Skeletal muscle satellite cell (primary cell): ENCODE results near the gene TMEM158.

Source experiments
- H3K27me3 ChIP-seq: 2 replicates; pipeline ENCODE4 v1.7.0; 2013; ENCODE audit warnings: low read length; ENCODE audit not compliant: control insufficient read depth, insufficient read depth
- H3K36me3 ChIP-seq: 2 replicates; pipeline ENCODE4 v1.7.0; 2013; ENCODE audit warnings: mild to moderate bottlenecking, control low read depth, low read length; ENCODE audit not compliant: insufficient read depth
- H3K4me1 ChIP-seq: 2 replicates; pipeline ENCODE4 v1.7.0; 2013; ENCODE audit warnings: low read length; ENCODE audit not compliant: control insufficient read depth, insufficient read depth
- H3K4me2 ChIP-seq: 2 replicates; pipeline ENCODE4 v1.7.0; 2013; ENCODE audit warnings: mild to moderate bottlenecking, low read length
- H3K4me3 ChIP-seq: 2 replicates; pipeline ENCODE4 v1.7.0; 2013; ENCODE audit warnings: low read length
- H3K9ac ChIP-seq: 2 replicates; pipeline ENCODE4 v1.7.0; 2013; ENCODE audit warnings: mild to moderate bottlenecking, low read depth, low read length, moderate library complexity
- H3K9me3 ChIP-seq: replicated peaks from 2 replicates; pipeline ENCODE4 v1.7.0; 2013; ENCODE audit warnings: mild to moderate bottlenecking, control low read depth, low read length

The TMEM158 gene

DNA sequence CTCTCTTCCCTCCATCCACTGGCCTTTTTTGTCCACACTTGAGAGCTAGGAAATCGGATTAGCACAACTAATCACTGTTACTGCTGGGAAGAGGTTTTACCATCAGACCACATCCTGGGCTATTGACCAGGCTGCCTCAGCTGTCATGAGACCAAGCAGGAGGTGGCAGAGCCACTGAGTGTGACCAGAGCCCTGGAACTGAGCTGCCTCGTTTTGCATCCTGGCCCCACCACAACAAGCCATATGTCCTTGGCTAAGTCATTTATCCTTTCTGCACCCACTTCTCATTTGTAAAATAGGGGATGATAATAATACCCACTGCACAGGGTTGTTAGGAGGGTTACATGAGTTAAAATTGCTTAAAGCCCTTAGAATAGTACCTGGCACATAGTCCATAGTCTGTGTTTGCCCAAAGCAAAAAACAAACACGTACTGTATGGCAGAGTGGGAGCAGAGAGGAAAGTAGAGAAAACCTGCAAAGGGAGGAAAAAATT is 34.1 kb downstream of the TMEM158 start:
- H3K4me3 ChIP-seq, result no peak overlapping the region
- H3K27me3 ChIP-seq, result peaks cover 2% of the 10 kb centered on the region
- no peak overlapping the region for H3K9ac ChIP-seq
- no peaks in the 10 kb centered on the region for H3K36me3 ChIP-seq
- no peaks in the 10 kb centered on the region for H3K9me3 ChIP-seq
- H3K4me2 ChIP-seq, result no peak overlapping the region
- no peaks in the 10 kb centered on the region for H3K4me1 ChIP-seq

GRCh38 chr3:45191424-45191823 is 34.7 kb downstream of the TMEM158 start:
- Histone ChIP-seq H3K4me1 (no peaks in the 10 kb centered on the region), H3K4me2 (no peak overlapping the region), H3K36me3 (no peaks in the 10 kb centered on the region), H3K27me3 (peaks cover 2% of the 10 kb centered on the region), H3K4me3 (no peak overlapping the region), H3K9ac (no peak overlapping the region), H3K9me3 (no peaks in the 10 kb centered on the region)

- no peak overlapping the region for H3K9ac ChIP-seq
These were observed 37.1 kb downstream of the TMEM158 start for GRCh38 chr3:45188719-45189659.

DNA sequence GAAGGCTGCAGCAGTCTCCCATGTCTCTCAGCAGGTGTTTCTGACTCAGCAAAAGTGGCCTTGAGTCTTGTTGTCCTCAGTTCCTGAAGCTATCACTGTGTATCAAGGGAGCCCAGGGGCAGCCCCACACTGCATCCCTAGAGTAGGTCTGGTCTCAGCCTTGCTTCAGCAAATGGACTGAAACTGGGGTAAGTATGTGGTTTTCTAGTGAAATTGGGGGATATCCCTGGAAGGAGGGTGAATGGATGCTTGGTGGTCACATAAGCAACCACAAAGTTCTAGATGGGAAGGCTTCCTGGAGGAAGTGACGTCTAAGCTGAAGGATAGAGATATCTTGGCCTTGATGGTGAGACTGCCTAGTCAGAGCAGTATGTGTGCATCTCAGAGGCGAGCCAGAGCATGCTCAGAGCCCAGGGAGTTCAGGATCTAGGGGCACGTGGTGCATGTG is 38.4 kb downstream of the TMEM158 start:
- no peaks in the 10 kb centered on the region for H3K9me3 ChIP-seq
- H3K4me3 ChIP-seq, result no peak overlapping the region
- no peaks in the 10 kb centered on the region for H3K27me3 ChIP-seq
- H3K36me3 ChIP-seq, result no peaks in the 10 kb centered on the region
- no peak overlapping the region for H3K9ac ChIP-seq
- peaks cover 15% of the 10 kb centered on the region for H3K4me1 ChIP-seq
- no peak overlapping the region for H3K4me2 ChIP-seq

More at GRCh38 chr3:45188719-45189659, 37.1 kb downstream of the TMEM158 start:
- Histone ChIP-seq H3K4me3 (no peak overlapping the region), H3K36me3 (no peaks in the 10 kb centered on the region), H3K9me3 (no peaks in the 10 kb centered on the region), H3K4me2 (no peak overlapping the region), H3K27me3 (peaks cover 2% of the 10 kb centered on the region), H3K4me1 (peaks cover 3% of the 10 kb centered on the region)

GRCh38 chr3:45186871-45187270 is 39.2 kb downstream of the TMEM158 start:
- H3K36me3 ChIP-seq, result no peaks in the 10 kb centered on the region
- no peaks in the 10 kb centered on the region for H3K27me3 ChIP-seq
- H3K4me3 ChIP-seq, result no peak overlapping the region
- H3K4me1 ChIP-seq, result peaks cover 17% of the 10 kb centered on the region
- no peaks in the 10 kb centered on the region for H3K9me3 ChIP-seq
- H3K9ac ChIP-seq, result no peak overlapping the region
- no peak overlapping the region for H3K4me2 ChIP-seq

DNA sequence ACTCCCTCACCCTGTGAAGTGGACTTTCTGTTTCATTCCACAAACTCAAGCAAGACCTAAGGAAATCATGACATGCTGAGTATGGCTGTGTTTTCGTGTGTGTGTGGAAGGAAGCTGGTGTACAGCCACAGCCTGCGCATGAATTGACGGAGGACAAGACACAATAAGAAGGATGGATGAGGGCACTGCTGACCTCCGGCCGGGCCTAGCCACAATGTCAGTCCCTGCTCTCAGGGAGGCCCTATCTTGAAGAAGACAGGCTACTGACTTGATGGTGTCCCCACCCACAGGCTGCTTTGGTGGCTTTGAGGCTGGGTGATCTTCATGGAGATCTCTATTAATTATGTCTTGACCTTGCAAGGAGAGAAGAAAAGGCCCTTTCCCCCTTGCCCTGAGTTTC is 40.6 kb downstream of the TMEM158 start:
- Histone ChIP-seq H3K9me3 (no peaks in the 10 kb centered on the region), H3K27me3 (no peaks in the 10 kb centered on the region)

DNA sequence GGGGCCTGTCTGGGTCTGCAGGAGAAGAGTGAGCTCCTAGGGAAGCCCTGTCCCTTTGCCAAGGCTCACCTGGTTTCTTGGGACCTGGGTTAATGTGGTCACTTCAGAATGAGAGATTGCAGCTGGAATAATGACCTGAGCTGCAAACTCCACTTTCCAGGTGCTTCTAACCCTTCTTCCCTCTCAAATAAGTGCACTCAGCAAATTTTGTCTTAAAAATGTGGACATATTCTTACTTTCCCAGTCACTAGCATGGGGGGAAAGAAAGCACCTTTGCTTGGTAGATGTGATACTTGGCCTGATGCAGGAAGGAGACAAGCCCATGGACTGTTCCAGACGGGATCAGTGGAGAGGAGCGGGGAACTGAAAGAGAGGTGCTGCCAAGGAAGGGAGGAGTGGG is 41.0 kb downstream of the TMEM158 start:
- H3K36me3 ChIP-seq, result no peaks in the 10 kb centered on the region
- H3K4me3 ChIP-seq, result no peak overlapping the region
- peaks cover 25% of the 10 kb centered on the region for H3K4me1 ChIP-seq
- no peak overlapping the region for H3K9ac ChIP-seq
- H3K27me3 ChIP-seq, result no peaks in the 10 kb centered on the region
- H3K4me2 ChIP-seq, result no peak overlapping the region
- H3K9me3 ChIP-seq, result no peaks in the 10 kb centered on the region

More for the DNA sequence above, 40.6 kb downstream of the TMEM158 start:
- no peak overlapping the region for H3K4me2 ChIP-seq
- no peak overlapping the region for H3K9ac ChIP-seq
- no peak overlapping the region for H3K4me3 ChIP-seq
- H3K4me1 ChIP-seq, result peaks cover 21% of the 10 kb centered on the region
- H3K36me3 ChIP-seq, result no peaks in the 10 kb centered on the region

- Histone ChIP-seq H3K36me3 (no peaks in the 10 kb centered on the region), H3K9ac (no peak overlapping the region), H3K4me3 (no peak overlapping the region), H3K4me2 (peak overlapping the region; percentile 62), H3K4me1 (peaks cover 36% of the 10 kb centered on the region), H3K27me3 (no peaks in the 10 kb centered on the region), H3K9me3 (no peaks in the 10 kb centered on the region)
These were observed 42.2 kb downstream of the TMEM158 start for GRCh38 chr3:45183872-45184262.

GRCh38 chr3:45182915-45183871 is 42.9 kb downstream of the TMEM158 start:
- no peaks in the 10 kb centered on the region for H3K36me3 ChIP-seq
- H3K27me3 ChIP-seq, result no peaks in the 10 kb centered on the region
- peak overlapping the region; percentile 62 for H3K4me2 ChIP-seq
- H3K9me3 ChIP-seq, result no peaks in the 10 kb centered on the region
- H3K4me3 ChIP-seq, result peak overlapping the region; percentile 47
- H3K4me1 ChIP-seq, result peaks cover 43% of the 10 kb centered on the region
- H3K9ac ChIP-seq, result peak overlapping the region; percentile 24

DNA sequence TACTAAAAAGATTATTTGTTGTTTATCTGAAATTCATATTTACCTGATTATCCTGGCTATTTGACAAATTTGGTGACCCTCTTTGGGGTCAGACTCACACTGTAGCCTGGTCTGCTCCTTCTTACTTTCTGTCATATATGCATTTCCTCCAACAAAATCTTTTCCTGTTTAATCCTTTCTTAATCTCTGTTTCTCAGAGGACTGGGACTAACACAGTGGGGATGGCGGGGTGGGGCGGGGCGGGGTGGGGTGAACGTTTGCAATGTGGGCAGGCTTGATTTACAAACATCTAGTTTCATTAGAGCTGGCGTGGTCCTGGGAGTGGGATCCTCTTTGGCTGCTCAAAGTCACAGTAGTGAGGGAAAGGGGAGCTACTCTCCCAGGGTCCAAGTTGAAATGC is 44.6 kb downstream of the TMEM158 start:
- H3K36me3 ChIP-seq, result no peaks in the 10 kb centered on the region
- peaks cover 50% of the 10 kb centered on the region for H3K4me1 ChIP-seq
- no peak overlapping the region for H3K9ac ChIP-seq
- H3K4me3 ChIP-seq, result no peak overlapping the region
- no peak overlapping the region for H3K4me2 ChIP-seq
- H3K9me3 ChIP-seq, result no peaks in the 10 kb centered on the region
- H3K27me3 ChIP-seq, result no peaks in the 10 kb centered on the region

DNA sequence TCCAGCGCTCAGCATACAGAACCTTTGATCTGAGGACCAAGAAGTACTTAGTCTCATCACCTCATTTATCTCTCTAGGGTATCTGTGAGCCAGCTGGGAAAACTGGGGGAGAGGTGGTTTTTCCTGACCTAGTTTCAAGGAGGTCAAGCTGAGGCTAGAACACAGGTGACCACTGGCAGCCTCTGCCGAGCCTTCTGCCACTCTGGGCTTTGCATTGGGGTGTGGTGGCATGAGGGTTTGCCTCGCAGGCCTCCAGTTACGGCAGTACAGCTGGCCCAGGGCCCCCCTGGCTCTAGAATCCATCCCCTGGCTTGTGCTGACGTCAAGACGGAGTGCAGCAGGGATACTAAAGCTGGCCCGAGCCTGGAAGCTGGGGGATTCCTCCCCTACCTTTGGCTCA is 45.2 kb downstream of the TMEM158 start:
- Histone ChIP-seq H3K9me3 (no peaks in the 10 kb centered on the region), H3K36me3 (no peaks in the 10 kb centered on the region), H3K27me3 (no peaks in the 10 kb centered on the region), H3K4me3 (no peak overlapping the region), H3K4me1 (peaks cover 50% of the 10 kb centered on the region), H3K4me2 (no peak overlapping the region), H3K9ac (no peak overlapping the region)
